Measurements from ENCODE around the gene BDKRB2.

DNA sequence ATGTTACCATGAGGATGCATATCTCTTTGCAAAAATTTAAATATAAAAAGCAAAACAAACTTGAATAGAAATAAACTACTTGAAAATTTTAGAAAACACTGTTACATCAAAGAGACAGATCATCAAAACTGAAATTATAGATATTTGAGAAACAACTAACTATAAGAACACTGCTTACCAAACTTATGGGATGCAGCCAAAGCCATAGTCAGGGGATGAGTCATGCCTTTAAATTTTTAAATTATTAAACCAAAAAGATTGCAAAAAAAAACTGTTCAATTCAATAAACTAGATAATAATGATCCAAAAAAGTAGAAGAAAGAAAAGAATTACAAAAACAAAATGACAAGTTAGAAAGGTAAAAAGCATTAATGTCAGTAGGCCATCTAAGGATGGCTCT is 7.5 kb downstream of the BDKRB2 start:
- TF ChIP-seq, protein P1, sequence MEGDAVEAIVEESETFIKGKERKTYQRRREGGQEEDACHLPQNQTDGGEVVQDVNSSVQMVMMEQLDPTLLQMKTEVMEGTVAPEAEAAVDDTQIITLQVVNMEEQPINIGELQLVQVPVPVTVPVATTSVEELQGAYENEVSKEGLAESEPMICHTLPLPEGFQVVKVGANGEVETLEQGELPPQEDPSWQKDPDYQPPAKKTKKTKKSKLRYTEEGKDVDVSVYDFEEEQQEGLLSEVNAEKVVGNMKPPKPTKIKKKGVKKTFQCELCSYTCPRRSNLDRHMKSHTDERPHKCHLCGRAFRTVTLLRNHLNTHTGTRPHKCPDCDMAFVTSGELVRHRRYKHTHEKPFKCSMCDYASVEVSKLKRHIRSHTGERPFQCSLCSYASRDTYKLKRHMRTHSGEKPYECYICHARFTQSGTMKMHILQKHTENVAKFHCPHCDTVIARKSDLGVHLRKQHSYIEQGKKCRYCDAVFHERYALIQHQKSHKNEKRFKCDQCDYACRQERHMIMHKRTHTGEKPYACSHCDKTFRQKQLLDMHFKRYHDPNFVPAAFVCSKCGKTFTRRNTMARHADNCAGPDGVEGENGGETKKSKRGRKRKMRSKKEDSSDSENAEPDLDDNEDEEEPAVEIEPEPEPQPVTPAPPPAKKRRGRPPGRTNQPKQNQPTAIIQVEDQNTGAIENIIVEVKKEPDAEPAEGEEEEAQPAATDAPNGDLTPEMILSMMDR (IDR thresholded peaks at IDR 0.05 in 2 of 3, conservative IDR thresholded peaks at IDR 0.05 in 1 of 3; ENCODE audit: borderline replicate concordance in 1 of 3, insufficient read depth in 1 of 3, low read depth in 2 of 3, low read length in 2 of 3): no peak
- TF ChIP-seq MAX (IDR thresholded peaks at IDR 0.05): no peak
- TF ChIP-seq CEBPB (IDR thresholded peaks at IDR 0.05; ENCODE audit: low read depth): no peak
- TF ChIP-seq POLR2A (IDR thresholded peaks at IDR 0.05; ENCODE audit: borderline replicate concordance, extremely low read depth, insufficient read depth, insufficient read length): no peak
- no peak for TF ChIP-seq JUND (IDR thresholded peaks at IDR 0.05)
- TF ChIP-seq YY1 (IDR thresholded peaks at IDR 0.05; ENCODE audit: extremely low read depth, insufficient replicate concordance, low read depth, low read length): no peak

All from HCT116 (cell line).